GM18951 (cell line): ENCODE results near the gene PKNOX1.
"Not testable (repeated sequence)": the region's sequence is repeated elsewhere in the genome, so short reads cannot be mapped to it uniquely, and the experiment has no call there.

Experiments used
- in situ Hi-C: fragments of 300-500 bp; cut with MboI; formaldehyde crosslinking; loops from one replicate; pipeline ENCODE4 v1.12.0; 2022; ENCODE audit warnings: low sequenced_read_pairs, mixed read lengths, inconsistent platforms; ENCODE audit not compliant: unreplicated experiment

Gene PKNOX1

DNA sequence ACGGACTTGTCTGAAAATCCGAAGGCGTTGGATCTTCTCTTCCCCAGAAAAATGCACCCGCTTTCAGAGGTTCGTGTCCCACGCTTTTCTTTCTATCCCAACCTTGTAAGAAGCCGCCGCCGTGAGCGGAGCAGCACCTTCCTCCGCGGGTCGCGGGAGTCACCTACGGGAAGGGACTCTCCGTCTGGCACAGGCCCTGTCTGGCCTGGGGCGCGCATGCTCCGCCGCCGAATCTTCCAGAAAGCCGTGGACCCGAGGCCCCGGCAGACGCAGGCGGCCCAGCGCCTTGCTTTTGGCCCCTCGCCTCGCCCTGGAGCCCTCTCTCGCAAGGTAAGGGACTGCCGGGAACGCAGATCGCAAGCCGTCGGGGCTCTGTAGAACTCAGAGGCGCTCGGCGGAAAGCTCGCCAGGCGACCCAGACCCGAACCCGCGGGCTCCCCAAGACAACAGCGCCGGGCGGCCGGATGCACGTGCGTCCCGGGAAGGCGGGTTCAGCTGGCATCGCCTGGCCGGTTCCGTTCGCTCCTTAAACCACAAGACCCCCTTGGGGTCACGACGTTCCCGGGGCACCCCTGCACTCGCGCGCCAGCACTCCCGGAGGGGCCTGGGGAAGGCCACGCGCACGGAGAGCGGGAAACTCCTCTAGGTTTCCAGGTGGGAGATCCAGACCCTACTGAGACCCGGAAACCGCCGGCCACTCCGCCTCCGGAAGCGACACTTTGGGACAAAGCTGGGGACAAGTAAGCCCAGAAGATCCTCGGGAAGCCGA lies 100.2 kb downstream of the PKNOX1 start:
- in situ Hi-C loops: not testable (repeated sequence)

GRCh38 chr21:43075170-43076022 lies 101.0 kb downstream of the PKNOX1 start, which contains the start of gene CBS:
Gene CBS, minus strand, starts transcription at chr21:43075835. Its CDS starts 3,642 bp downstream, at chr21:43072193.
- in situ Hi-C loops: not testable (repeated sequence)

GRCh38 chr21:43076023-43076637 lies 101.8 kb downstream of the PKNOX1 start:
- in situ Hi-C loops: not testable (repeated sequence)

DNA sequence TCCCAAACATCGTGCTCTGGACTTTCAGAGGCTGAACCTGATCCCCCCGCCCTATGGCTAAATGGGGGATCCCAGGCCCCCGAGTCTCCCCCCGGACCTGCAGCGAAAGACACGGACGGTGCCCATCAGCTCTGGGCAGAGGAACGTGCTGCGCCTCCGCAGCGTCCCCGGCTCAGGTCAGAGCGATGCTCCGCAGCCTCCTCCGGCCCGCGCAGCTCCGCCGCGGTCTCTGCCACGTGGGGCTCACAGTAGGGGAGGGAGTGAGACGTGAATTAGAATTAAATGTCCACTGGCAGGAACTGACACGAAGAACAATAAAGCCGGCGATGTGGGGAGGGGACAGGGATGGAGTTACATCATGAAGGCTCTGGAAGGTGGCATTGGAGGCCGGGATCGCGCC lies 102.3 kb downstream of the PKNOX1 start:
- in situ Hi-C loops: not testable (repeated sequence)

DNA sequence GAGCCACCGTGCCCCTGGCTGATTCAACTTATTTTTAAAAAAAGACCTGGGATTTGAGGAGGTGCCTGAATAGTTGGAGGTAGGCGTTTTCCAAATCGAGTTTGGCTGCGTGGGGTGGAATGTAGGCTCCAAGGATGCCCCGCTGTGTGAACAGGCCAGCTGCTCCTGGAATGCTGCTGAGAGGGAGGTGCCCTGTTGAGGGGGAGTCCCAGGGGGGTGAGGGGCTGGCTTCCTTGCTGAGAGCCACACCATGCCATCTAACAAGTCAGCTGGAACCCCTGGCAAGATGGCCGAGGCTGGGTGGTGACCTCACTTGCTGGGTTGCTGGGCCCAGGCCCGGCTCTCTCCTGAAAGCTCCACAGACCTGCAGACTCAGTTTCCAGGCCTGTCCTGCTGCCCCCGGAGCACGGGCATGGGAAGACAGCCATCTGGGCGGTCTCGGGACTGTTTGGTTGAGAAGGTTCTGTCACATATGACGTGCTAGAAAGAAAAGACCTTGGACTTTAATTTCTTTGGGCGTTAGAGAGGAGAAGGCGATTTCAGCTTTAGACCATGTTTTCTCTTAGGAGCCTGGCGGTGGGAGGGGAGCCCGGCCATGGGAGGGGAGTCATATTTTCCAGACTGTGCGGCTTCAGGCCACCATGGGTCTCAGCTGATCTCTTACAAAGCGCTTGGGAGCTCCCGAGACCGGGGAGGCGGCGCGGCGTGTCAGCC lies 108.4 kb downstream of the PKNOX1 start:
- in situ Hi-C loops: not testable (repeated sequence)
